ENCODE measurements around the gene CGGBP1.

CGGBP1 gene, protein sequence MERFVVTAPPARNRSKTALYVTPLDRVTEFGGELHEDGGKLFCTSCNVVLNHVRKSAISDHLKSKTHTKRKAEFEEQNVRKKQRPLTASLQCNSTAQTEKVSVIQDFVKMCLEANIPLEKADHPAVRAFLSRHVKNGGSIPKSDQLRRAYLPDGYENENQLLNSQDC

GRCh38 chr3:88058581-88059379 lies at the start of gene CGGBP1, which contains the start of gene ZNF654:
TSS of gene CGGBP1 (minus strand) at chr3:88059005. CDS start at chr3:88055976, 3,029 bp downstream.
TSS of gene ZNF654 (plus strand) at chr3:88059255. CDS start at chr3:88059320, 65 bp downstream.
- peak within 1 kb of the TSS; percentile 70 for H3K4me3 ChIP-seq (ENCODE audit: low read depth, low read length)
- TF ChIP-seq, protein P1, sequence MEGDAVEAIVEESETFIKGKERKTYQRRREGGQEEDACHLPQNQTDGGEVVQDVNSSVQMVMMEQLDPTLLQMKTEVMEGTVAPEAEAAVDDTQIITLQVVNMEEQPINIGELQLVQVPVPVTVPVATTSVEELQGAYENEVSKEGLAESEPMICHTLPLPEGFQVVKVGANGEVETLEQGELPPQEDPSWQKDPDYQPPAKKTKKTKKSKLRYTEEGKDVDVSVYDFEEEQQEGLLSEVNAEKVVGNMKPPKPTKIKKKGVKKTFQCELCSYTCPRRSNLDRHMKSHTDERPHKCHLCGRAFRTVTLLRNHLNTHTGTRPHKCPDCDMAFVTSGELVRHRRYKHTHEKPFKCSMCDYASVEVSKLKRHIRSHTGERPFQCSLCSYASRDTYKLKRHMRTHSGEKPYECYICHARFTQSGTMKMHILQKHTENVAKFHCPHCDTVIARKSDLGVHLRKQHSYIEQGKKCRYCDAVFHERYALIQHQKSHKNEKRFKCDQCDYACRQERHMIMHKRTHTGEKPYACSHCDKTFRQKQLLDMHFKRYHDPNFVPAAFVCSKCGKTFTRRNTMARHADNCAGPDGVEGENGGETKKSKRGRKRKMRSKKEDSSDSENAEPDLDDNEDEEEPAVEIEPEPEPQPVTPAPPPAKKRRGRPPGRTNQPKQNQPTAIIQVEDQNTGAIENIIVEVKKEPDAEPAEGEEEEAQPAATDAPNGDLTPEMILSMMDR (IDR thresholded peaks at IDR 0.05; ENCODE audit: insufficient read depth, low read depth, low read length, missing control alignments) = no peak
- DNase-seq (ENCODE audit: low read depth) = peak; percentile 99

DNA sequence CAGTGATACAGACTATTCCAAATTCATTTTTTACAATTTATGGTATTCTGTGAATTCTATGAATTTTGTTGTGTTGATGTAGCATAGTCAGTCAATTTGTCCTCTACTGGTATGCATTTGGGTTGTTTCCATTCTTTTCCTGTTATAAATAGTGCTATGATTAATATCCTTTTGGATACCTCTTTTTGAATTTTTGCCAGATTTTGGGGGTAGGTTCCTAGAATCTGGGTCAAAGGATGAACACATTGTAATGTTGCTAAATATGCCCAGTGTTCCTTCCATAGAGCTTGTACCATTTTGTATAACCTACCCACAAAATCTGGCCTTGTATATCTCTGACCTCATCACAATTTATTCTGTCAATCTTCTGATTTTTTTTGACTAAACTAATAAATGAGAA lies 46.5 kb upstream of the CGGBP1 start:
- TF ChIP-seq, protein P1 (IDR thresholded peaks at IDR 0.05; ENCODE audit: insufficient read depth, low read depth, low read length, missing control alignments) = no peak
- no peak for DNase-seq (ENCODE audit: low read depth)
- H3K4me3 ChIP-seq (ENCODE audit: low read depth, low read length) = no peak overlapping the region

DNA sequence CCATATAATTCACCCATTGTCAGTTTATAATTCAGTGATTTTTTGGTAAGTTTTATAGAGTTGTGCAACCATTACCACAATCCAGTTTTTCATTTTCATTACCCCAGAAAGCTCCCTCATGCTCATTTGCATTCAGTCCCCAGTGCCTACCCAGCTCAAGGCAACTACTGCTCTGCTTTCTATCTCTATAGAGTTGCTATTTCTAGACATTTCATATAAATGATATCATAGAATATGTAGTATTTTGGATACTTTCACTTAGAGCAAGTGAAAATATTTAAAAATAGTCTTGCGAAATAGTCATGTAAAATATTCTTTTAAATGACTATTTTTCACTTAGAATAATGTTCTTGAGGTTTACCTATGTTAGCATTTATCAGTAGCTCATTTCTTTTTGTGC lies 42.3 kb upstream of the CGGBP1 start:
- TF ChIP-seq, protein P1 (IDR thresholded peaks at IDR 0.05; ENCODE audit: insufficient read depth, low read depth, low read length, missing control alignments) = no peak
- H3K4me3 ChIP-seq (ENCODE audit: low read depth, low read length) = no peak overlapping the region
- DNase-seq (ENCODE audit: low read depth) = no peak

DNA sequence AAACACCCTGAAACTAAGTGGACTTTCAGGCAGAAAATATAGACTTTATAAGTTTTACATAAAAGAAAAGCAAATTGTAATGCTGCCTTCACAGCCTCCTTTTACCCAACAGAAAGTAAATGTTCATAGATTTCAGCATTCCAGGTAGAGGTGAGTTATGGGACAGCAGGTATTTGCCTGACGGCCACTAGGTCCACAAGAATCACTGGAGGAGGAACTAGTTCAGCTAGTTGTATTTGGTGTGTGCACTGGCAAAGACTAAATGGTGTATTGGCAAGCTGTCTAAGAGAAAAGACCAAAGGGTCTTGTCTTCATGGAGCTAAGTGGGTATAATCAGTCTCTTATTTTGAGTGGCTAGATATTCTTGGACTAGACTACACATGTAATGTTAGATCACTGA lies 34.5 kb upstream of the CGGBP1 start:
- no peak for DNase-seq (ENCODE audit: low read depth)
- H3K4me3 ChIP-seq (ENCODE audit: low read depth, low read length) = no peak overlapping the region

GRCh38 chr3:88092270-88092669 lies 33.5 kb upstream of the CGGBP1 start:
- DNase-seq (ENCODE audit: low read depth) = no peak
- TF ChIP-seq, protein P1 (IDR thresholded peaks at IDR 0.05; ENCODE audit: insufficient read depth, low read depth, low read length, missing control alignments) = no peak
- no peak overlapping the region for H3K4me3 ChIP-seq (ENCODE audit: low read depth, low read length)

More for the DNA sequence above, 34.5 kb upstream of the CGGBP1 start:
- TF ChIP-seq, protein P1 (IDR thresholded peaks at IDR 0.05; ENCODE audit: insufficient read depth, low read depth, low read length, missing control alignments) = no peak

GRCh38 chr3:88090681-88091080 lies 31.9 kb upstream of the CGGBP1 start:
- TF ChIP-seq, protein P1 (IDR thresholded peaks at IDR 0.05; ENCODE audit: insufficient read depth, low read depth, low read length, missing control alignments) = no peak
- DNase-seq (ENCODE audit: low read depth) = no peak
- H3K4me3 ChIP-seq (ENCODE audit: low read depth, low read length) = no peak overlapping the region

Measured in GM12865 (cell line).